ENCODE results near the gene COL4A6.

DNA sequence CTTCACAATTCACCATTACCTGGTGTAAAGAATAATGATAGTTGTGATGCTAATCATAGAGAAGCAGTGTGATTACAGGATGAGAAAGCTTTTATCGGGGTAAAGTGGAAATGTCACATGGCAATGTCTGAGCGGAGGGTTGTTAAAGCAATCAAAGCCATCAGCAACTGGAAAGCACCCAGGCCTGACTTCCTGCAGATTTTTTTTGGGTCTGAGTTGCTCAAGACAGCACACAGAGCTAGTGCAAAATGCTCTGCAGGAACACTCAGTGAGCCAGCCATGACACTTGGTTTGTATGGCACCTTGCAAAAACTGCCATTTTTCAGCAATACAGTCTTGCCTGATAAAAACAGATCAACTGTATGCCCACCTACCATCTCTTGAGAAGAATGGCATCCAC, 152.9 kb downstream of the COL4A6 start:
- no peak for TF ChIP-seq POLR2A (IDR thresholded peaks at IDR 0.05)
- TF ChIP-seq, protein P1, sequence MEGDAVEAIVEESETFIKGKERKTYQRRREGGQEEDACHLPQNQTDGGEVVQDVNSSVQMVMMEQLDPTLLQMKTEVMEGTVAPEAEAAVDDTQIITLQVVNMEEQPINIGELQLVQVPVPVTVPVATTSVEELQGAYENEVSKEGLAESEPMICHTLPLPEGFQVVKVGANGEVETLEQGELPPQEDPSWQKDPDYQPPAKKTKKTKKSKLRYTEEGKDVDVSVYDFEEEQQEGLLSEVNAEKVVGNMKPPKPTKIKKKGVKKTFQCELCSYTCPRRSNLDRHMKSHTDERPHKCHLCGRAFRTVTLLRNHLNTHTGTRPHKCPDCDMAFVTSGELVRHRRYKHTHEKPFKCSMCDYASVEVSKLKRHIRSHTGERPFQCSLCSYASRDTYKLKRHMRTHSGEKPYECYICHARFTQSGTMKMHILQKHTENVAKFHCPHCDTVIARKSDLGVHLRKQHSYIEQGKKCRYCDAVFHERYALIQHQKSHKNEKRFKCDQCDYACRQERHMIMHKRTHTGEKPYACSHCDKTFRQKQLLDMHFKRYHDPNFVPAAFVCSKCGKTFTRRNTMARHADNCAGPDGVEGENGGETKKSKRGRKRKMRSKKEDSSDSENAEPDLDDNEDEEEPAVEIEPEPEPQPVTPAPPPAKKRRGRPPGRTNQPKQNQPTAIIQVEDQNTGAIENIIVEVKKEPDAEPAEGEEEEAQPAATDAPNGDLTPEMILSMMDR (IDR thresholded peaks at IDR 0.05 in 8 of 11, conservative IDR thresholded peaks at IDR 0.05 in 3 of 11) = no peak
